ENCODE measurements around the gene LBX2. TPM values are rescaled to one million over a fixed set of nuclear protein-coding genes. Genes with fewer than 3 reads are reported as not detected.

LBX2 gene
- total and polyA plus RNA-seq, 9 of the 15 experiments (the other 6 are each of a cell fraction or from before 2014, with no cell fraction given), result 0.39 to 6.2 (median 1.8) TPM; not detected in 1

DNA sequence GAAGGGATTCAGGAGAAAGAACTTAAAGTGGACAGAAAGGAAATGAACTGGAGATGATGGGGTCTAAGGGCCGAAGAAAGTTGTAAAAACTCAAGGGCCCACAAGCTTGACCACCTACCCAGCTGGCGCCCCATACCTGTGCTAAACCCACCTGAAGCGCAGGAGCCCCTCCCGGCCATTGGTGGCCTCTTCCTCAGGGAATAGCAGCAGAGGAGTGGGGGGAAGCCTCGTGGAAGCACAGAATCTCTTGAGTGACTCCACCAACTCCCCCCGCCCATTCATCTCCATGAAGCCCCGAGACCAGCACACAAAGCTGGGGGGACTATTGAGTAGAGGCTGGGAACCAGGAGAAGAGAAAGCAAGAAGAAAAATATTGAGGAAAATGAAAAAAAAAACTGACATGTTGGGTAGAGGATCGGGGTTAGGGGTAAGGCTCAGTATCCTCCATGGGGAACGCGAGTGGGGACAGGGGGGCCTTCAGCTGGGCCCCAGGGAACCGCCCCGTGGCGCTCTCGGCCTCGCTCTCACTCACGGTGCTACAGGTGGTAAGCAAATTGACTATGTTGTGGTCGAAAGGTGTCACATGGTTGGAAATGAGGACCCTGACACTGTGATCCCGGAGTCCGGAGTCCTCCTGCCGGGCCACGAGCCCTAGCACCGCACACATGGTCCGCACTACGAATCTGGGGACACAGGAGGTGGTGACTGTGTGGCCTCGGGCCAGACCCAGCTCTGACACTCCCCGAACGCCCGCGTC, 29.4 kb upstream of the LBX2 start (continued):
- TF ChIP-seq, protein P1, sequence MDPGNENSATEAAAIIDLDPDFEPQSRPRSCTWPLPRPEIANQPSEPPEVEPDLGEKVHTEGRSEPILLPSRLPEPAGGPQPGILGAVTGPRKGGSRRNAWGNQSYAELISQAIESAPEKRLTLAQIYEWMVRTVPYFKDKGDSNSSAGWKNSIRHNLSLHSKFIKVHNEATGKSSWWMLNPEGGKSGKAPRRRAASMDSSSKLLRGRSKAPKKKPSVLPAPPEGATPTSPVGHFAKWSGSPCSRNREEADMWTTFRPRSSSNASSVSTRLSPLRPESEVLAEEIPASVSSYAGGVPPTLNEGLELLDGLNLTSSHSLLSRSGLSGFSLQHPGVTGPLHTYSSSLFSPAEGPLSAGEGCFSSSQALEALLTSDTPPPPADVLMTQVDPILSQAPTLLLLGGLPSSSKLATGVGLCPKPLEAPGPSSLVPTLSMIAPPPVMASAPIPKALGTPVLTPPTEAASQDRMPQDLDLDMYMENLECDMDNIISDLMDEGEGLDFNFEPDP (CRISPR knock-in tag; IDR thresholded peaks at IDR 0.05), result no peak
- TF ChIP-seq LCOR (CRISPR knock-in tag; IDR thresholded peaks at IDR 0.05), result no peak
- no peak for TF ChIP-seq ZNF699 (CRISPR knock-in tag; IDR thresholded peaks at IDR 0.05; ENCODE audit: insufficient replicate concordance)
- TF ChIP-seq SREBF1 (IDR thresholded peaks at IDR 0.05; ENCODE audit: borderline replicate concordance, low read depth, low read length), result no peak
- no peak for TF ChIP-seq ZNF76 (CRISPR knock-in tag; IDR thresholded peaks at IDR 0.05; ENCODE audit: borderline replicate concordance)
- TF ChIP-seq, protein P2, sequence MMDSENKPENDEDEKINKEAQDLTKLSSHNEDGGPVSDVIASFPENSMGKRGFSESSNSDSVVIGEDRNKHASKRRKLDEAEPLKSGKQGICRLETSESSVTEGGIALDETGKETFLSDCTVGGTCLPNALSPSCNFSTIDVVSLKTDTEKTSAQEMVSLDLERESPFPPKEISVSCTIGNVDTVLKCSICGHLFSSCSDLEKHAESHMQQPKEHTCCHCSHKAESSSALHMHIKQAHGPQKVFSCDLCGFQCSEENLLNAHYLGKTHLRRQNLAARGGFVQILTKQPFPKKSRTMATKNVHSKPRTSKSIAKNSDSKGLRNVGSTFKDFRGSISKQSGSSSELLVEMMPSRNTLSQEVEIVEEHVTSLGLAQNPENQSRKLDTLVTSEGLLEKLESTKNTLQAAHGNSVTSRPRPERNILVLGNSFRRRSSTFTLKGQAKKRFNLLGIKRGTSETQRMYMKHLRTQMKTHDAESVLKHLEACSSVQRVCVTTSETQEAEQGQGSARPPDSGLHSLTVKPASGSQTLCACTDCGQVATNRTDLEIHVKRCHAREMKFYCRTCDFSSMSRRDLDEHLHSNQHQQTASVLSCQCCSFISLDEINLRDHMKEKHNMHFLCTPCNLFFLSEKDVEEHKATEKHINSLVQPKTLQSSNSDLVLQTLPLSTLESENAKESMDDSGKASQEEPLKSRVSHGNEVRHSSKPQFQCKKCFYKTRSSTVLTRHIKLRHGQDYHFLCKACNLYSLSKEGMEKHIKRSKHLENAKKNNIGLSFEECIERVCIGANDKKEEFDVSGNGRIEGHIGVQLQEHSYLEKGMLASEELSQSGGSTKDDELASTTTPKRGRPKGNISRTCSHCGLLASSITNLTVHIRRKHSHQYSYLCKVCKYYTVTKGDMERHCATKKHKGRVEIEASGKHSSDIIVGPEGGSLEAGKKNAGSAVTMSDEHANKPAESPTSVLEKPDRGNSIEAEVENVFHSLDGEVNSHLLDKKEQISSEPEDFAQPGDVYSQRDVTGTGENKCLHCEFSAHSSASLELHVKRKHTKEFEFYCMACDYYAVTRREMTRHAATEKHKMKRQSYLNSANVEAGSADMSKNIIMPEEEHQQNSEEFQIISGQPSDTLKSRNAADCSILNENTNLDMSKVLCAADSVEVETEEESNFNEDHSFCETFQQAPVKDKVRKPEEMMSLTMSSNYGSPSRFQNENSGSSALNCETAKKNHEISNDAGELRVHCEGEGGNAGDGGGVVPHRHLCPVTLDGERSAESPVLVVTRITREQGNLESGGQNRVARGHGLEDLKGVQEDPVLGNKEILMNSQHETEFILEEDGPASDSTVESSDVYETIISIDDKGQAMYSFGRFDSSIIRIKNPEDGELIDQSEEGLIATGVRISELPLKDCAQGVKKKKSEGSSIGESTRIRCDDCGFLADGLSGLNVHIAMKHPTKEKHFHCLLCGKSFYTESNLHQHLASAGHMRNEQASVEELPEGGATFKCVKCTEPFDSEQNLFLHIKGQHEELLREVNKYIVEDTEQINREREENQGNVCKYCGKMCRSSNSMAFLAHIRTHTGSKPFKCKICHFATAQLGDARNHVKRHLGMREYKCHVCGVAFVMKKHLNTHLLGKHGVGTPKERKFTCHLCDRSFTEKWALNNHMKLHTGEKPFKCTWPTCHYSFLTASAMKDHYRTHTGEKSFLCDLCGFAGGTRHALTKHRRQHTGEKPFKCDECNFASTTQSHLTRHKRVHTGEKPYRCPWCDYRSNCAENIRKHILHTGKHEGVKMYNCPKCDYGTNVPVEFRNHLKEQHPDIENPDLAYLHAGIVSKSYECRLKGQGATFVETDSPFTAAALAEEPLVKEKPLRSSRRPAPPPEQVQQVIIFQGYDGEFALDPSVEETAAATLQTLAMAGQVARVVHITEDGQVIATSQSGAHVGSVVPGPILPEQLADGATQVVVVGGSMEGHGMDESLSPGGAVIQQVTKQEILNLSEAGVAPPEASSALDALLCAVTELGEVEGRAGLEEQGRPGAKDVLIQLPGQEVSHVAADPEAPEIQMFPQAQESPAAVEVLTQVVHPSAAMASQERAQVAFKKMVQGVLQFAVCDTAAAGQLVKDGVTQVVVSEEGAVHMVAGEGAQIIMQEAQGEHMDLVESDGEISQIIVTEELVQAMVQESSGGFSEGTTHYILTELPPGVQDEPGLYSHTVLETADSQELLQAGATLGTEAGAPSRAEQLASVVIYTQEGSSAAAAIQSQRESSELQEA (IDR thresholded peaks at IDR 0.05; ENCODE audit: low read depth), result no peak
- TF ChIP-seq EP300 (IDR thresholded peaks at IDR 0.05; ENCODE audit: low read length), result no peak

All from K562 (cell line).